OCI-LY3 (cell line): ENCODE measurements around the gene RELN.

Source experiments
- H2AFZ ChIP-seq: fragments of 200-600, 300-600 bp; shearing (Covaris generic); 2 replicates; pipeline ENCODE4 v1.6.0; 2014; ENCODE audit warnings: antibody characterized with exemption, low read depth, low read length
- H3K27ac ChIP-seq: fragments of 200-600, 300-600 bp; sonication (generic); 2 replicates; pipeline ENCODE4 v1.5.1; 2014; ENCODE audit warnings: mild to moderate bottlenecking, low read length, moderate library complexity, mixed read lengths
- H3K27me3 ChIP-seq: fragments of 200-600, 300-600 bp; sonication (generic); 2 replicates; pipeline ENCODE4 v1.6.1; 2014; ENCODE audit warnings: low read depth, low read length, mixed read lengths
- H3K36me3 ChIP-seq: fragments of 200-600, 300-600 bp; sonication (generic); replicated peaks from 2 replicates; pipeline ENCODE3; 2014; ENCODE audit warnings: low read depth, low read length, mixed read lengths
- H3K4me1 ChIP-seq: fragments of 300-600, 200-600 bp; sonication (generic); 2 replicates; pipeline ENCODE4 v1.6.1; 2014; ENCODE audit warnings: low read length, mixed read lengths
- H3K4me2 ChIP-seq: fragments of 200-600, 300-600 bp; sonication (generic); 2 replicates; pipeline ENCODE4 v1.6.1; 2014; ENCODE audit warnings: low read length, mixed read lengths
- H3K4me3 ChIP-seq: fragments of 300-600, 200-600 bp; sonication (generic); 2 replicates; pipeline ENCODE4 v1.5.1; 2014; ENCODE audit warnings: antibody characterized with exemption, mild to moderate bottlenecking, low read length, moderate library complexity
- H3K79me2 ChIP-seq: fragments of 300-600, 200-600 bp; shearing (Covaris generic); 2 replicates; pipeline ENCODE4 v1.6.1; 2014; ENCODE audit warnings: mild to moderate bottlenecking, low read length, mixed read lengths
- H3K9ac ChIP-seq: fragments of 300-600, 200-600 bp; shearing (Covaris generic); 2 replicates; pipeline ENCODE4 v1.6.0; 2014; ENCODE audit warnings: mild to moderate bottlenecking, low read length, moderate library complexity
- H3K9me3 ChIP-seq: fragments of 200-600, 300-600 bp; shearing (Covaris generic); 2 replicates; pipeline ENCODE4 v1.6.1; 2014; ENCODE audit warnings: low read length, mixed read lengths; ENCODE audit not compliant: insufficient read depth
- H4K20me1 ChIP-seq: fragments of 200-600, 300-600 bp; sonication (generic); 2 replicates; pipeline ENCODE4 v1.6.1; 2016; ENCODE audit warnings: low read length, mixed read lengths; ENCODE audit not compliant: insufficient read depth
- EZH2phosphoT487 ChIP-seq: fragments of 200-600 bp; shearing (Covaris generic); IDR thresholded peaks from 2 replicates; pipeline ENCODE4 v1.6.1; 2018; ENCODE audit warnings: antibody characterized with exemption, mixed run types, low read depth
- TF ChIP-seq, protein P1 (sequence below): fragments of 200-600, 300-600 bp; sonication (generic); IDR thresholded peaks from 2 replicates; pipeline ENCODE4 v1.5.1; 2014; ENCODE audit warnings: antibody characterized with exemption, low read length, low read depth

Gene RELN

DNA sequence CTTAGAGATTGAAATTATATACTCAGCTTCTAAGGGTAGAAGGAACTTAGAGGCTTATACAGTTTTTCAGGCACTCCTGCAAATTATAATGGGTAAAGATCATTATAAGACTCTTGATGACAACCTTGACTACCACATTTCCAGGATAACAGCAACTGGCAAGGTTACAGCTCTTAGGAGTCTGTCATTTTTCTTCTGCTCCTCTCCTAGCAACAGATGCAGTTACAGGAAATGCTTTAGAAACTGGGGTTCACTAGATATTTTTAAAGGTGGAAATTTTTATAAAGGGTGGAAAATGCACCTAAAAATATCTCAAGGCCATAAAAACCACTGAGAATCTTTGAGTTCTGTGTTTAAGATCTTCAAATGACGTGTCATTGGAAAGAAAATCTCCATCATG, 185.8 kb downstream of the RELN start:
- TF ChIP-seq, protein P1, sequence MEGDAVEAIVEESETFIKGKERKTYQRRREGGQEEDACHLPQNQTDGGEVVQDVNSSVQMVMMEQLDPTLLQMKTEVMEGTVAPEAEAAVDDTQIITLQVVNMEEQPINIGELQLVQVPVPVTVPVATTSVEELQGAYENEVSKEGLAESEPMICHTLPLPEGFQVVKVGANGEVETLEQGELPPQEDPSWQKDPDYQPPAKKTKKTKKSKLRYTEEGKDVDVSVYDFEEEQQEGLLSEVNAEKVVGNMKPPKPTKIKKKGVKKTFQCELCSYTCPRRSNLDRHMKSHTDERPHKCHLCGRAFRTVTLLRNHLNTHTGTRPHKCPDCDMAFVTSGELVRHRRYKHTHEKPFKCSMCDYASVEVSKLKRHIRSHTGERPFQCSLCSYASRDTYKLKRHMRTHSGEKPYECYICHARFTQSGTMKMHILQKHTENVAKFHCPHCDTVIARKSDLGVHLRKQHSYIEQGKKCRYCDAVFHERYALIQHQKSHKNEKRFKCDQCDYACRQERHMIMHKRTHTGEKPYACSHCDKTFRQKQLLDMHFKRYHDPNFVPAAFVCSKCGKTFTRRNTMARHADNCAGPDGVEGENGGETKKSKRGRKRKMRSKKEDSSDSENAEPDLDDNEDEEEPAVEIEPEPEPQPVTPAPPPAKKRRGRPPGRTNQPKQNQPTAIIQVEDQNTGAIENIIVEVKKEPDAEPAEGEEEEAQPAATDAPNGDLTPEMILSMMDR = no peak
- no peak for TF ChIP-seq EZH2phosphoT487

DNA sequence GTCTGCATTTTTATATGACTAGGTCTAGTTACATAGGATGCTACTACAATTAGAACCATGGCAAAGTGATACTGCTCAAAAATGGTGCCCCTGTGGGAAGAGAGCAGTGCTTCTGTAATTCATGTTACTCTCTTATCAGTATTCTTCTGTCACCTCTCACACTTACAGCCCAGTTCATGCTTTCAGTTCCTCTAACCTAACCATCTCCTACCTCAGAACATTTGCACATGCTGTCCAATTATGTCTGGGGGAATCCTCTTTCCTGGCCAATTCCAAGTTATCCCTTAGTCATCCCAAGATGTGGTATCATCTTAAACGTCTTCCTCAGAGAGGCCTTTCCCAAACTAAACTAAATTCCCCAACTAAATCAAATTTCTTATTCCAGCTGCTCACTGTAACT, 190.2 kb downstream of the RELN start:
- peaks cover 3% of the 10 kb centered on the region; the same call in 1 of the 2 replicates for H3K27me3 ChIP-seq
- H2AFZ ChIP-seq = no peak overlapping the region
- no peaks in the 10 kb centered on the region for H3K79me2 ChIP-seq
- H3K9ac ChIP-seq = no peak overlapping the region
- no peak overlapping the region for H3K27ac ChIP-seq
- no peak overlapping the region for H3K4me3 ChIP-seq
- TF ChIP-seq, protein P1 = no peak
- no peak for TF ChIP-seq EZH2phosphoT487
- H3K36me3 ChIP-seq = no peaks in the 10 kb centered on the region
- H4K20me1 ChIP-seq = no peaks in the 10 kb centered on the region
- no peak overlapping the region for H3K4me2 ChIP-seq
- H3K4me1 ChIP-seq = peaks cover 11% of the 10 kb centered on the region
- H3K9me3 ChIP-seq = no peaks in the 10 kb centered on the region

More for the DNA sequence above, 185.8 kb downstream of the RELN start:
- H4K20me1 ChIP-seq = no peaks in the 10 kb centered on the region
- H3K9me3 ChIP-seq = no peaks in the 10 kb centered on the region
- H3K4me3 ChIP-seq = no peak overlapping the region
- no peak overlapping the region for H3K9ac ChIP-seq
- H3K36me3 ChIP-seq = no peaks in the 10 kb centered on the region
- H3K27ac ChIP-seq = no peak overlapping the region
- H2AFZ ChIP-seq = no peak overlapping the region
- no peaks in the 10 kb centered on the region for H3K27me3 ChIP-seq
- H3K79me2 ChIP-seq = no peaks in the 10 kb centered on the region
- H3K4me2 ChIP-seq = no peak overlapping the region
- peaks cover 11% of the 10 kb centered on the region for H3K4me1 ChIP-seq

DNA sequence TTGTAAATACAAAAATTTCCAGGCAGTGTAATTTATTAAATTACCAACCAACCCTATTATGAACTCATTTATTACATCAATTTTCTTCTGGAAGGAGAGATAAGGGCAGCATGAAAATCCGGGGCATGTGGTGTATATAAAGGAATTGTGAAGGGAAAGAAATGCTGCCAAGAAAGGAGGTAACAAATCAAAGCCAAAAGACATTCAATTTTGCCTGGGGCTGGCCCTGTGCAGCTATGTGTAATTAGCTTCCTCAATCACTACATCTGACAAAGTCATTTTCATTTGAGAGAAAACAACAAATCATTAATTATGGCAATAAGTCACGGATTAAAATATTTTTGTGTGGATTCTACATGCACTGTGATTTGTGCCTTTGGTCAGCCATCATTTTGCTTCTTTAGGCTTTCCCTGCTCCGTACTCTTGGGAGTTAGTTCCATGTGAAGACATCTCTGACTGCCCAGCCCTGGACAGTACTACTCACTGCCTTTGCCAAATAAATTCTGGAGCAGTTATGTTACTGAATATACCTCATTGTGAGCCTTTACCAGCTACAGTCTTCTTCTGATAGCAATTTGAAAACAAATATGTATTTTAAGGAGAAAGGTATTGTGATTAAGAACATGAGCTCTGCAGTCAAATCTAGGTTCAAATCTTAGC, 191.7 kb downstream of the RELN start:
- Histone ChIP-seq H3K4me2 (no peak overlapping the region), H3K27ac (no peak overlapping the region), H3K79me2 (no peaks in the 10 kb centered on the region), H3K4me1 (peaks cover 7% of the 10 kb centered on the region), H4K20me1 (no peaks in the 10 kb centered on the region), H3K36me3 (no peaks in the 10 kb centered on the region), H3K4me3 (no peak overlapping the region), H3K27me3 (peaks cover 3% of the 10 kb centered on the region; the same call in 1 of the 2 replicates), H2AFZ (no peak overlapping the region), H3K9ac (no peak overlapping the region), H3K9me3 (no peaks in the 10 kb centered on the region)
- TF ChIP-seq, protein P1 = no peak
- TF ChIP-seq EZH2phosphoT487 = no peak

DNA sequence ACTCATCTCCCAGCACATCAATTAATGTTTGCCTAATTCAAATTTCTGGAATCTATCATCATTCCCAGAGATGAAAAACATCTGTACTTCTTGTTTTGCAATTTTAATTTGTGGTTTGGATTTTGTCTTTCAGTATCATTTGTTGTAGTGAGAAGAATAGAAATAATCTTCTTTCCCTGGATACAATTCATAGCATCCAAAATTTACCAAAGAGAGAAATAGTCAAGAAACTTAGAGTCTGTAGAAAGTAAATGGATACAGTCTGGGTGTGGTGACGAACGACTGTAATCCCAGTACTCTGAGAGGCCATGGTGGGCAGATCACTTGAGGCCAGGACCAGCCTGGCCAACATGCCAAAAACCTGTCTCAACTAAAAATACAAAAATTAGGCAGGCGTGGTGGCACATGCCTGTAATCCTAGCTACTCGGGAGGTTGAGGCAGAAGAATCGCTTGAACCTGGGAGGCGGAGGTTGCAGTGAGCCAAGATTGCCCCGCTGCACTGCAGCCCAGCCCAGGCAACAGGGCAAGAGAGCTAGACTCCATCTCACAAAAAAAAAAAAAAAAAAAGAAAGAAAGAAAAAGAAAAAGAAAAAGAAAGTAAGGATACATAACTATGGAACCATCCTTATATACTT, 193.0 kb downstream of the RELN start:
- no peak overlapping the region for H2AFZ ChIP-seq
- H3K4me3 ChIP-seq = no peak overlapping the region
- H3K27ac ChIP-seq = no peak overlapping the region
- no peaks in the 10 kb centered on the region for H4K20me1 ChIP-seq
- no peak overlapping the region for H3K9ac ChIP-seq
- no peak for TF ChIP-seq EZH2phosphoT487
- TF ChIP-seq, protein P1 = no peak
- no peaks in the 10 kb centered on the region for H3K9me3 ChIP-seq
- H3K79me2 ChIP-seq = no peaks in the 10 kb centered on the region
- peaks cover 3% of the 10 kb centered on the region; the same call in 1 of the 2 replicates for H3K27me3 ChIP-seq
- H3K36me3 ChIP-seq = no peaks in the 10 kb centered on the region
- no peak overlapping the region for H3K4me2 ChIP-seq
- H3K4me1 ChIP-seq = peaks cover 7% of the 10 kb centered on the region
